Mucosa of descending colon (tissue), 3 donors: Measurements from ENCODE around the gene RASD1. TPM values are rescaled to one million over a fixed set of nuclear protein-coding genes. Genes with fewer than 3 reads are reported as not detected.
"Not testable (repeated sequence)": the region's sequence is repeated elsewhere in the genome, so short reads cannot be mapped to it uniquely, and the experiment has no call there.

Source experiments
- ATAC-seq: fragments of 200-7000 bp; cut with Tn5 transposase; one replicate; pipeline ENCODE4 v1.9.1; 2020; ENCODE audit warnings: mild to moderate bottlenecking, moderate library complexity
- DNase-seq, 3 donors: peaks; one replicate each; pipeline ENCODE4 v3.0.0-alpha.2; 2020
- H3K36me3 ChIP-seq: fragments of 200-600 bp; one replicate; pipeline ENCODE4 v1.8.0; 2021; ENCODE audit warnings: low read depth, mild to moderate bottlenecking
- H3K4me1 ChIP-seq: fragments of 200-600 bp; one replicate; pipeline ENCODE4 v1.8.0; 2021; ENCODE audit warnings: low read depth, mild to moderate bottlenecking
- H3K4me3 ChIP-seq: fragments of 200-600 bp; one replicate; pipeline ENCODE4 v1.8.0; 2021; ENCODE audit warnings: mild to moderate bottlenecking
- H3K9me3 ChIP-seq: fragments of 200-600 bp; one replicate; pipeline ENCODE4 v1.8.0; 2021; ENCODE audit warnings: mild to moderate bottlenecking
- intact Hi-C, 2 donors: fragments of 100-400 bp; cut with DNase I in 1 of 2; cut with micrococcal nuclease in 1 of 2; formaldehyde crosslinking; loops; one replicate each; pipeline versions ENCODE4 v1.11.0 to v1.11.1; 2022; cut with DNase I, micrococcal nuclease
- total RNA-seq, 3 donors: library from RNA; stranded (reverse); fragmentation: NEBNext Ultra II Directional in 2 of 3; extraction: Animal tissue kit (Norgen Biotek cat#: 25700) in 2 of 3; gene quantifications; one replicate each; pipeline versions ENCODE4 v1.2.1 to v1.2.4, GENCODE V29; 2021 to 2023
- TF ChIP-seq, protein P1 (sequence below): fragments of 200-600 bp; IDR thresholded peaks from one replicate; pipeline ENCODE4 v1.8.0; 2022; ENCODE audit warnings: antibody characterized with exemption, mild to moderate bottlenecking
- donor health status: DM: no; HTN: no; CAD: no; lungs with moderate emphysema.
- donor health status: DM: no; HTN: no; CAD: no.
- donor health status: DM: no; HTN: yes; CAD: no.

The RASD1 gene
- total RNA-seq, 3 donors from 2014 or later = 10.8 to 27.8 (median 19.2) TPM

DNA sequence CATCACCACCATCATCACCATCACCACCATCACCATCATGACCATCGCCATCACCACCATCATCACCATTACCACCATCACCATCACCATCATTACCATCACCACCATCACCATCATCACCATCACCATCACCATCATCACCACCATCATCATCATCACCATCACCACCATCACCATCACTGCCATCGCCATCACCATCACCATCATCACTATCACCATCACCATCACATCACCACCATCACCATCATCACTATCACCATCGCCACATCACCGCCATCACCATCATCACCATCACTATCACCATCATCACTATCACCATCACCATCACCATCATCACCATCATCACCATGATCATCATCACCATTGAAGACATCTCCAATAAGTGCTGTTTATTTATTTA lies 36.2 kb downstream of the RASD1 start:
- intact Hi-C loops = no loop called here
- H3K36me3 ChIP-seq = no peaks in the 10 kb centered on the region
- H3K9me3 ChIP-seq = no peaks in the 10 kb centered on the region
- H3K4me1 ChIP-seq = peaks cover 6% of the 10 kb centered on the region
- ATAC-seq (no peak), DNase-seq (no peak)
- no peak overlapping the region for H3K4me3 ChIP-seq
- TF ChIP-seq, protein P1, sequence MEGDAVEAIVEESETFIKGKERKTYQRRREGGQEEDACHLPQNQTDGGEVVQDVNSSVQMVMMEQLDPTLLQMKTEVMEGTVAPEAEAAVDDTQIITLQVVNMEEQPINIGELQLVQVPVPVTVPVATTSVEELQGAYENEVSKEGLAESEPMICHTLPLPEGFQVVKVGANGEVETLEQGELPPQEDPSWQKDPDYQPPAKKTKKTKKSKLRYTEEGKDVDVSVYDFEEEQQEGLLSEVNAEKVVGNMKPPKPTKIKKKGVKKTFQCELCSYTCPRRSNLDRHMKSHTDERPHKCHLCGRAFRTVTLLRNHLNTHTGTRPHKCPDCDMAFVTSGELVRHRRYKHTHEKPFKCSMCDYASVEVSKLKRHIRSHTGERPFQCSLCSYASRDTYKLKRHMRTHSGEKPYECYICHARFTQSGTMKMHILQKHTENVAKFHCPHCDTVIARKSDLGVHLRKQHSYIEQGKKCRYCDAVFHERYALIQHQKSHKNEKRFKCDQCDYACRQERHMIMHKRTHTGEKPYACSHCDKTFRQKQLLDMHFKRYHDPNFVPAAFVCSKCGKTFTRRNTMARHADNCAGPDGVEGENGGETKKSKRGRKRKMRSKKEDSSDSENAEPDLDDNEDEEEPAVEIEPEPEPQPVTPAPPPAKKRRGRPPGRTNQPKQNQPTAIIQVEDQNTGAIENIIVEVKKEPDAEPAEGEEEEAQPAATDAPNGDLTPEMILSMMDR = no peak

DNA sequence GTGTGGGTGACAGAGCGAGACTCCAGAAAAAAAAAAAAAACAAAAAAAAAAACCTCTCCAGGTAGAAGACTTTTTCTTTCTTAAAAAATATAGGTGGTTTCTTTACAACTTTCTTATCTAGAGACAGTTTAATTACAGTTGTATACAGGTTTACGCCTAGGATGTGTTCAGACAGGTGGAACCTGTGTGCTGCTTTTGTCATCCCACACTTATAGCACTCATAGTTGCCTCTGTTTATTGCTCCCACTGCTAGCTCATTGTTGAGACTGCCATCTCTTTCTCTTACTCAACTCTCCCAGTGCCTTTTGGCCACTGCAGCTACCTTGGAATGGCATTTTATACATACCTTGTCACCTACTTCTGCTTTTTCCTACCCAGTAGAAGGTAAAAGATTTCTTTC lies 38.5 kb downstream of the RASD1 start:
- Histone ChIP-seq H3K4me3 (no peak overlapping the region), H3K36me3 (no peaks in the 10 kb centered on the region), H3K4me1 (peaks cover 6% of the 10 kb centered on the region), H3K9me3 (no peaks in the 10 kb centered on the region)
- TF ChIP-seq, protein P1 = no peak
- peak in 1 of 3 donors; percentile 48 for DNase-seq
- intact Hi-C loops = no loop called here
- peak; percentile 89 for ATAC-seq

DNA sequence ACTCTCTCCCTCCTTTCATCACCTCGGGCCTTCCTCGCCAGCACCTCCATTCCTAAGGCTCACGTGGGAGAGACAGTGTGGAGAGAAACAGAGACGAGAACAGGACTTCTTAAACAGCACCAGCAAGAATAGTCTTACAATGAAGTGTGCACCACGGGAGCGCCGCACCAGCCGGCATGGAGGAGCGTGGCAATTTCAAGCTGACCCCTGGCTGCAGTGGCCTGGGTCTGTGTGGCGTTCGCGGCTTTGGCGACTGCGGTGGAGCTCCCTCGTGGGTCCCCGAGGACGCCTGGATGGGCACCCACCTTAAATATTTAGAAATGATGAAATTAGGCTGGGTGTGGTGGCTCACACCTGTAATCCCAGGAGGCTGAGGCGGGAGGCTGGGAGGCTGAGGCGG lies 39.9 kb downstream of the RASD1 start:
- Histone ChIP-seq H3K4me3 (no peak overlapping the region), H3K4me1 (no peaks in the 10 kb centered on the region), H3K36me3 (no peaks in the 10 kb centered on the region), H3K9me3 (no peaks in the 10 kb centered on the region)
- DNase-seq (no peak), ATAC-seq (no peak)
- TF ChIP-seq, protein P1 = no peak
- intact Hi-C loops = no loop called here

DNA sequence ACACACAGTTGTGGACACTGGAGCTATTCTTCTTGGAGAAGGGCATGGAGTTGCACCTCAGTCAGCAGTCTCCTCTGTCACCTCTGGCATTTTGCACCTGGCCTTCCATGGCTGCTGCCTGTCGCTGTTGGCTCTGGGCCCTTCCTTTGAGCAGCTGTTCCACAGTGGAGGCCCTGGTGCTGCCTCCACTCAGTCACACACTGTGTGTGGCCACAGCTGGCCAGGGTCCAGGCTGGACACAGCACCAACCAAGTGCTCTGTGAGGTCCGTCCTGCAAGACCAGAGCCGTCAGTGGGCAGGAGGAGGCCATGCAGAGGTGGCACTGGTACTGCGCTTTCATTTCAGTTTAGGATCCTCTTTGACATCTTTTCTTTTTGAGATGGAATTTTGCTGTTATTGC lies 41.0 kb downstream of the RASD1 start:
- H3K36me3 ChIP-seq = no peaks in the 10 kb centered on the region
- ATAC-seq (no peak), DNase-seq (no peak)
- H3K4me3 ChIP-seq = no peak overlapping the region
- no peaks in the 10 kb centered on the region for H3K9me3 ChIP-seq
- intact Hi-C loops = no loop called here
- TF ChIP-seq, protein P1 = no peak
- no peaks in the 10 kb centered on the region for H3K4me1 ChIP-seq

DNA sequence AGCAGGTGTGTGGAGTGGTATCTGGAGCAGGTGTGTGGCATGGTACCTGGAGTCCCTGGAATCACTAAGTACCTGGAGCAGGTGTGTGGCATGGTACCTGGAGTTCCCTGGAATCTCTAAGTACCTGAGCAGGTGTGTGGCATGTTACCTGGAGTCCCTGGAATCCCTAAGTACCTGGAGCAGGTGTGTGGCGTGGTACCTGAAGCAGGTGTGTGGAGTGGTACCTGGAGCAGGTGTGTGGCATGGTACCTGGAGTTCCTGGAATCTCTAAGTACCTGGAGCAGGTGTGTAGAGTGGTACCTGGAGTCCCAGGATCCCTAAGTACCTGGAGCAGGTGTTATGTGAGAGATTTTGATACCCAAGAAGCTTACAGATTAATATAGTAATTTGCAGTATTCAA lies 41.5 kb downstream of the RASD1 start:
- H3K4me1 ChIP-seq, H3K9me3 ChIP-seq, H3K36me3 ChIP-seq, H3K4me3 ChIP-seq, DNase-seq, ATAC-seq, intact Hi-C loops: not testable (repeated sequence)

DNA sequence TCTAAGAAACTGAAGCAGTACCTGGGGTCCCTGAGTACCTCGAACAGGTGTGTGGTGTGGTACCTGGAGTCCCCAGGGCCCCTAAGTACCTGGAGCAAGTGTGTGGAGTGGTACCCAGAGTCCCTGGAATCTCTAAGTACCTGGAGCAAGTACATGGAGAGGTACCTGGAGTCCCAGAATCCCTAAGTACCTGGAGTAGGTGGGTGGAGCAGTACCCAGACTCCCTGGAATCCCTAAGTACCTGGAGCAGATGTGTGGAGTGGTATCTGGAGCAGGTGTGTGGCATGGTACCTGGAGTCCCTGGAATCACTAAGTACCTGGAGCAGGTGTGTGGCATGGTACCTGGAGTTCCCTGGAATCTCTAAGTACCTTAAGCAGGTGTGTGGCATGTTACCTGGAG lies 41.9 kb downstream of the RASD1 start:
- no peaks in the 10 kb centered on the region for H3K4me1 ChIP-seq
- ATAC-seq (no peak), DNase-seq (no peak)
- TF ChIP-seq, protein P1 = no peak
- no peaks in the 10 kb centered on the region for H3K9me3 ChIP-seq
- H3K36me3 ChIP-seq = no peaks in the 10 kb centered on the region
- no peak overlapping the region for H3K4me3 ChIP-seq
- intact Hi-C loops = no loop called here
